Mesendoderm (in vitro differentiated cells): Measurements from ENCODE around the gene FRMD5.

Experiments used
- DNase-seq: peaks from one replicate; pipeline ENCODE4 v3.0.0; 2013
- H2AK5ac ChIP-seq: 2 replicates; pipeline ENCODE4 v1.6.1; 2013; ENCODE audit warnings: low read length, inconsistent platforms
- H2BK120ac ChIP-seq: 2 replicates; pipeline ENCODE4 v1.6.1; 2013; ENCODE audit warnings: low read depth, mild to moderate bottlenecking, low read length, moderate library complexity, mixed read lengths
- H2BK15ac ChIP-seq: replicated peaks from 2 replicates; pipeline ENCODE4 v1.6.1; 2013; ENCODE audit warnings: low read depth, mild to moderate bottlenecking, moderate library complexity
- H2BK5ac ChIP-seq: 2 replicates; pipeline ENCODE4 v1.6.1; 2013; ENCODE audit warnings: low read length, inconsistent platforms
- H3K18ac ChIP-seq: 2 replicates; pipeline ENCODE4 v1.6.1; 2013; ENCODE audit warnings: mild to moderate bottlenecking, low read length, mixed read lengths
- H3K23ac ChIP-seq: one replicate; pipeline ENCODE4 v1.6.1; 2013; ENCODE audit warnings: low read length
- H3K27ac ChIP-seq: 2 replicates; pipeline ENCODE4 v1.5.1; 2013; ENCODE audit warnings: low read depth, mild to moderate bottlenecking, inconsistent platforms, low read length, moderate library complexity
- H3K27me3 ChIP-seq: 2 replicates; pipeline ENCODE4 v1.6.1; 2013; ENCODE audit warnings: low read length, control low read depth, mild to moderate bottlenecking, inconsistent platforms; ENCODE audit not compliant: insufficient read depth, poor library complexity
- H3K36me3 ChIP-seq: 2 replicates; pipeline ENCODE4 v1.6.1; 2013; ENCODE audit warnings: low read length, inconsistent platforms; ENCODE audit not compliant: control insufficient read depth, insufficient read depth
- H3K4ac ChIP-seq: one replicate; pipeline ENCODE4 v1.6.1; 2013; ENCODE audit warnings: low read depth, mild to moderate bottlenecking, low read length, moderate library complexity
- H3K4me1 ChIP-seq: 2 replicates; pipeline ENCODE4 v1.6.1; 2013; ENCODE audit warnings: low read depth, low read length, inconsistent platforms; ENCODE audit not compliant: control insufficient read depth
- H3K4me2 ChIP-seq: 2 replicates; pipeline ENCODE4 v1.6.1; 2013; ENCODE audit warnings: low read length
- H3K4me3 ChIP-seq: 2 replicates; pipeline ENCODE4 v1.5.1; 2013; ENCODE audit warnings: mild to moderate bottlenecking, low read length
- H3K56ac ChIP-seq: one replicate; pipeline ENCODE4 v1.6.1; 2013; ENCODE audit warnings: low read length
- H3K79me1 ChIP-seq: 2 replicates; pipeline ENCODE4 v1.6.1; 2013; ENCODE audit warnings: low read length, inconsistent platforms
- H3K79me2 ChIP-seq: 2 replicates; pipeline ENCODE4 v1.6.1; 2013; ENCODE audit warnings: mild to moderate bottlenecking, low read length; ENCODE audit not compliant: control insufficient read depth, insufficient read depth
- H3K9ac ChIP-seq: 2 replicates; pipeline ENCODE4 v1.6.1; 2013; ENCODE audit warnings: low read length, inconsistent platforms
- H4K5ac ChIP-seq: one replicate; pipeline ENCODE4 v1.6.1; 2013; ENCODE audit warnings: low read length
- H4K8ac ChIP-seq: one replicate; pipeline ENCODE4 v1.6.1; 2013; ENCODE audit warnings: low read depth, mild to moderate bottlenecking, control low read depth, low read length, moderate library complexity
- WGBS: extraction: QIAGEN DNeasy Blood & Tissue Kit; methylation state at CpG from one replicate; pipeline ENCODE4 v1.1.7; 2013; ENCODE audit warnings: low lambda C conversion rate, missing lambda C conversion rate; ENCODE audit not compliant: insufficient coverage; ENCODE audit errors: extremely low coverage; 5-methylcytosine and 5-hydroxymethylcytosine counted together

Gene FRMD5

DNA sequence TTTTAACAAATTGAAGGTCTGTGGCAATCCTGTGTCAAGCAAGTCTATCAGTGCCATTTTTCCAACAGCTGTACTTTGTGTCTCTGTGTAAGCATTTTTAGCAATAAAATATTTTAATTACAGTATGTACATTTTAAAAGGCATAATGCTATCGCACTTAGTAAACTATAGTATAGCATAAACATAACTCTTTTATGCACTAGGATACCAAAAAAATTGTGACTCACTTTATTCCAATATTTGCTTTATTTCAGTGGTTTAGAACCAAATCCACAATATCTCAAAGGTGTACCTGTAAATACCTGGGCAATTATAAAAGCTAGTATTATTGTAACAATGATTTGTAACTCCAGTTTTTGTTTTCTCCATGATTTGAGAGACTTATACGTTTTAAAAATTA is 46.5 kb downstream of the FRMD5 start:
- H3K4ac ChIP-seq = no peak overlapping the region
- no CpG with 5 or more reads among the region's 2 CpGs for WGBS
- H3K18ac ChIP-seq = no peak overlapping the region
- no peak overlapping the region for H3K23ac ChIP-seq
- no peaks in the 10 kb centered on the region for H3K79me1 ChIP-seq
- H3K4me1 ChIP-seq = no peaks in the 10 kb centered on the region
- no peak overlapping the region for H3K27ac ChIP-seq
- no peak overlapping the region for H2AK5ac ChIP-seq
- H3K4me3 ChIP-seq = no peak overlapping the region
- no peak overlapping the region for H3K56ac ChIP-seq
- H4K5ac ChIP-seq = no peak overlapping the region
- H3K4me2 ChIP-seq = no peak overlapping the region
- no peaks in the 10 kb centered on the region for H3K27me3 ChIP-seq
- H4K8ac ChIP-seq = no peak overlapping the region
- no peaks in the 10 kb centered on the region for H3K79me2 ChIP-seq
- no peak overlapping the region for H2BK5ac ChIP-seq
- no peak for DNase-seq
- H3K9ac ChIP-seq = no peak overlapping the region
- no peak overlapping the region for H2BK15ac ChIP-seq
- no peaks in the 10 kb centered on the region for H3K36me3 ChIP-seq
- no peak overlapping the region for H2BK120ac ChIP-seq

DNA sequence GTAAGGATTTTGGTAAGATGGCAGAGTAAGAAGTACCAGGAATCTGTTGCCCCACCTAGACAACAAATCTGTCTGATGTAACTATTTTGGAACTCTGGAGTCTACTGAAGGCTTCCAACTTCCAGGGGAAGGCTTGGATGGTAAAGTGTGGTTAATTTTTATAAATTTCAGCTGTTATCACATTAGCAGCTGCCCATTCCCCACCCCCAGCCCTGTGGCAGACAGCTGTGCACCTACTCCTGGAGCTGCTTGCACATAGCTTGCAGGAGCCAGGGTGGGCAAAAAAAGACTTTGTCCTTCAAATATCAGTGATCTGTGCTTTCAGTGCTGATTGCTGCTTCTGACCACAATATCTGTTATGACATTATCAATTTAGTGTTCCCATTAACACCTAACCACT is 47.4 kb downstream of the FRMD5 start:
- H3K18ac ChIP-seq = no peak overlapping the region
- no peak overlapping the region for H2AK5ac ChIP-seq
- no peak overlapping the region for H3K4ac ChIP-seq
- no peak overlapping the region for H3K4me2 ChIP-seq
- no peak overlapping the region for H2BK120ac ChIP-seq
- H3K23ac ChIP-seq = no peak overlapping the region
- H3K4me1 ChIP-seq = no peaks in the 10 kb centered on the region
- H3K36me3 ChIP-seq = no peaks in the 10 kb centered on the region
- no peak overlapping the region for H3K9ac ChIP-seq
- no peak overlapping the region for H4K5ac ChIP-seq
- H2BK5ac ChIP-seq = no peak overlapping the region
- no peak overlapping the region for H3K27ac ChIP-seq
- no peak overlapping the region for H4K8ac ChIP-seq
- no peaks in the 10 kb centered on the region for H3K79me1 ChIP-seq
- no peak overlapping the region for H3K4me3 ChIP-seq
- no peak for DNase-seq
- H2BK15ac ChIP-seq = no peak overlapping the region
- no peaks in the 10 kb centered on the region for H3K79me2 ChIP-seq
- H3K56ac ChIP-seq = no peak overlapping the region
- H3K27me3 ChIP-seq = no peaks in the 10 kb centered on the region

DNA sequence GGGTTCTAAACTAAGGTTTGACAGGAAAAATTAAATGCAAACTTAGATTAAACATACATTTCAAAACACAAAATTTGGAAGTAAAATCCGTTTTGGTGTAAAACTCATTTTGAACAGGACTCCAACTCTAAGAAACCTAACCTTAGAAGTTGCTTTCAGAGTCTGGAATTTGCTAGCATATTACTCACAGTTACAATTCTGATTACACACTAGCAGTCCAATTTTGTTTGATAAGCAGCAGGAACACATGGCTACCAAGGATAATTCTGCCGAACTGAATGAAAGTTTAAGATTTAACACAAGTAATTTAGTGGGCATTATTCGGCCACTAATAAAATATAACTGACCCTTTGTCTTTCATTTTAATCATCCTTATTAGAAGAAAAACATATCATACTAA is 49.6 kb downstream of the FRMD5 start:
- Histone ChIP-seq H4K8ac (no peak overlapping the region), H3K23ac (no peak overlapping the region), H3K36me3 (no peaks in the 10 kb centered on the region), H2BK5ac (no peak overlapping the region), H3K4me1 (no peaks in the 10 kb centered on the region), H3K79me2 (no peaks in the 10 kb centered on the region), H3K18ac (no peak overlapping the region), H3K27me3 (no peaks in the 10 kb centered on the region), H3K9ac (no peak overlapping the region), H4K5ac (no peak overlapping the region), H3K27ac (no peak overlapping the region), H2AK5ac (no peak overlapping the region), H3K56ac (no peak overlapping the region), H2BK120ac (no peak overlapping the region), H3K4me2 (no peak overlapping the region), H3K4ac (no peak overlapping the region), H3K79me1 (no peaks in the 10 kb centered on the region), H3K4me3 (no peak overlapping the region), H2BK15ac (no peak overlapping the region)
- no peak for DNase-seq
- WGBS = no CpG with 5 or more reads among the region's 3 CpGs

DNA sequence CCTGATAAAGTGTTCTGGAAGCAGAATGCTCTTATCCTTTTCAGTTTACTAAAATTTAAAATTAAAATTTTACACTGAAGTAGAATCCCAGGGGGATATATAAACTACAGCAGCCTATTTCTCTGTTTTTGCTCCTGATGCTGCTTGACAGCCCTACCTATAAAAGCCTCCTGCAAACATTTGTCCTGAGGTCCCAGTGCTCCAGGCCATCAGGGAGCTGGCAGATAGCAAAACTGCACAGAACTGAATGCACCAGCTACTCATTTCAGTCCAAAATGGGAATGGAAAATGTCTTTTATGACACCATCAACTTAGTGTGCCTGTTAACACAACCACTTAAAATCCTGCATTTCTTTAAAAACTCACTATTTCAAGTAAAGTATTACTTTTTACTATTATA is 50.1 kb downstream of the FRMD5 start:
- Histone ChIP-seq H3K56ac (no peak overlapping the region), H4K5ac (no peak overlapping the region), H3K36me3 (no peaks in the 10 kb centered on the region), H3K79me2 (no peaks in the 10 kb centered on the region), H3K4ac (no peak overlapping the region), H4K8ac (no peak overlapping the region), H3K9ac (no peak overlapping the region), H2BK5ac (no peak overlapping the region), H2BK120ac (no peak overlapping the region), H2AK5ac (no peak overlapping the region), H3K23ac (no peak overlapping the region), H3K18ac (no peak overlapping the region), H3K27me3 (no peaks in the 10 kb centered on the region), H3K4me3 (no peak overlapping the region), H3K79me1 (no peaks in the 10 kb centered on the region), H3K27ac (no peak overlapping the region), H3K4me1 (no peaks in the 10 kb centered on the region), H3K4me2 (no peak overlapping the region), H2BK15ac (no peak overlapping the region)
- no peak for DNase-seq

DNA sequence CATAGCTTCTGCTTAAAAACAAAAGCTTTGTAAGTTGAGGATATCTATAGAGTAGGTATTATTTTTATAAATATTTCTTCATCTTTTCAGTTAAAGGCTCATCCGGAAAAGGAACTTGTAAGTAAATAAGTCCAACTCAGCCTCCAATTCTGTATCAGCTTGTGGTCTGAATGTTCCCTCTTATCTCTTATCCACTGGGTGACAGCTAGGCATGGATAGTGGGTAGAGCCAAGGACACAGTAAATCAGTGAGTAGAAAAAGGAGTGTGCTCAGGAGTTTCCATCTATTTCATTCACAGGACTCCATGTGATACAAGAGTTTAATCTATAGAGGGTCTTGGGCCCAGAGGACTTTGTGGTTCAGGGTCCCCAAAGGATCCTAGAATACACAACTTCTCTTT is 50.9 kb downstream of the FRMD5 start:
- Histone ChIP-seq H3K4ac (no peak overlapping the region), H4K8ac (no peak overlapping the region), H3K4me1 (no peaks in the 10 kb centered on the region), H3K56ac (no peak overlapping the region), H3K4me2 (no peak overlapping the region), H2BK120ac (no peak overlapping the region), H2BK5ac (no peak overlapping the region), H3K79me2 (no peaks in the 10 kb centered on the region), H2BK15ac (no peak overlapping the region), H2AK5ac (no peak overlapping the region), H3K27me3 (no peaks in the 10 kb centered on the region), H3K23ac (no peak overlapping the region), H3K79me1 (no peaks in the 10 kb centered on the region), H3K4me3 (no peak overlapping the region), H3K36me3 (no peaks in the 10 kb centered on the region), H4K5ac (no peak overlapping the region), H3K27ac (no peak overlapping the region), H3K9ac (no peak overlapping the region), H3K18ac (no peak overlapping the region)
- no peak for DNase-seq
- no CpG with 5 or more reads among the region's 1 CpG for WGBS

DNA sequence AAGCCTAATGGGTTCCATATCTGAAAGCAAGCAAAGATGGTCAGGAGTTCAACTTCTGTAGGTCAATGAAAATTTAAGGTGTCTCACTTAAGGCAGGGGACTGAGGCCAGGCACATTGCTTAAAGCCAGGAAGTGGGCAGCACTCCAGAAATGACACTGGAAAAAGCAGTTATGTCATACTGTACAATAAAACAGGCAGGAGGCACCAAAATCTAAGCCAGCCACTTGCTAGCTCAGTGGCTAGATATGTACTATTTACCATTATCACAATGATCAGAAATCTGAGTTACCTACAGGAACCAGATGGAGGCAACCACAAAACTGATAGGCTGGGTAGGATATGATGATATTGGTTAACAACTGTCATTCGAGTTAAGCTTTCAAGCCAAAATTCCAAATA is 57.3 kb downstream of the FRMD5 start:
- H3K18ac ChIP-seq = no peak overlapping the region
- H3K4me2 ChIP-seq = no peak overlapping the region
- no peak overlapping the region for H2BK5ac ChIP-seq
- H3K79me1 ChIP-seq = no peaks in the 10 kb centered on the region
- H3K36me3 ChIP-seq = no peaks in the 10 kb centered on the region
- no peaks in the 10 kb centered on the region for H3K79me2 ChIP-seq
- H3K27ac ChIP-seq = no peak overlapping the region
- H3K4ac ChIP-seq = no peak overlapping the region
- H3K23ac ChIP-seq = no peak overlapping the region
- H2BK15ac ChIP-seq = no peak overlapping the region
- H3K4me3 ChIP-seq = no peak overlapping the region
- H2AK5ac ChIP-seq = no peak overlapping the region
- H3K4me1 ChIP-seq = no peaks in the 10 kb centered on the region
- no peak overlapping the region for H3K9ac ChIP-seq
- no peak overlapping the region for H4K8ac ChIP-seq
- DNase-seq = no peak
- no peak overlapping the region for H4K5ac ChIP-seq
- H3K56ac ChIP-seq = no peak overlapping the region
- no peaks in the 10 kb centered on the region for H3K27me3 ChIP-seq
- no CpG with 5 or more reads among the region's 1 CpG for WGBS
- no peak overlapping the region for H2BK120ac ChIP-seq
